Endothelial cell of coronary artery (primary cell): Measurements from ENCODE around the gene GPR143. TPM values are rescaled to one million over a fixed set of nuclear protein-coding genes. Genes with fewer than 3 reads are reported as not detected.

Experiments
- total RNA-seq: library from RNA; depleted of rRNA; stranded (reverse); fragments of >200 nt; gene quantifications from 2 replicates; pipeline ENCODE4 v1.2.3, GENCODE V29; 2014

GPR143 gene
- total RNA-seq, result 2.6 and 3.1 TPM in 2 replicates

DNA sequence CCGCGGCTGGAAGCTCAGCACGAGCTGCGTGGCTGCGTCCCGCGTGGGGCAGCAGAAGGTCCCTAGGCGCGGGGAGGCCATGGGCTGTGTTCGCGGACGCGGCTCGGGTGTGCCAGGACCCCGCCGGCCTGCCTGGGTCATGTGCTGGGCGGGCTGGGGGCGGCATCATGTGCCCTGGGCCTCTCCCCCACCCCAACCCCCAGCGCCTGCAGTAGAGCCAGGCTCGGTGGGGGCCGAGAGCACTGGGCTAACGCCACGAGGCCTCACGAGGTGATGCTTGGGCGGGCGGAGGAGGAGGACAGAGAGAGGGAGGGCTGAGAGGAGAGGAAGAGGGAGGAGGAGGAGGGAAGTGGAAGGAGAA lies at the start of gene GPR143:
TSS of gene GPR143 (minus strand) at position 111 of the 361 bp plus-strand sequence. CDS start at position 81, 30 bp downstream.

DNA sequence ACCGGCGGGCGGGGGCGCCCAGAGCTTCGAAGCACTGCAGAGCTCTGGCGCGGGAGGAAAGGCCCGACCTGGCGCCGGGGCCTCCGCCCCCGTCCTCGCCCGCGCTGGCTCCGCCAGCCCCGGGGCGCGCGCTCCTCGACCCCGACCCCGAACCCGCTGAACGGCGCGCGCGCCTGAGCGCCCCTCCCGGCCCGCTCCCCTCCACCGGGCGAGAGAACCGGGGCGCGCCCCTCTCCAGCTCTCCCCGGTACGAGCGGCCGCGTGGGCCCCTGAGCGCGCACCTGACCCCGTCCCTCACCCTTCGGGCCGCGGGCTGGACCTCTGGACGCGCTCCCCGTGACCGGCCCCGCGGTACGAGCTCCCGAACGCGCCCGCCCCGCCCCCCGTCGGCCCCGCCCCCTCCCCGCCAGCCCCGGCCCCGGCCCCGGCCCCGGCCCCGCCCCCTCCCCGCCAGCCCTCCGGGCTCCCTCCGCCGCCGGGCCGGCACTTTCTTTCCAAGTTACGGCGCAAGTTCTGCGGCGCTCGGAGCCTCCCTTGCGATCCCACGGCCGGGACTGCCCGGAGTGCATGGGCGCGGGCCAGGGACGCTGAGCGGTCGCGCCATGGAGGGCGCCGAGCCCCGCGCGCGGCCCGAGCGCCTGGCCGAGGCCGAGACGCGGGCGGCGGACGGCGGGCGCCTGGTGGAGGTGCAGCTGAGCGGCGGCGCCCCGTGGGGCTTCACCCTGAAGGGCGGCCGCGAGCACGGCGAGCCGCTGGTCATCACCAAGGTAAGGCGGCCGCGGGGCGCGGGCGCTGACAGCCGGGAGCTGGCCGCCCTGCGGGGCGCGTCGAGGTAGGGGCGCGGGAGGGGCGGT lies 20.5 kb upstream of the GPR143 start, which contains the start of gene SHROOM2:
TSS of gene SHROOM2 (plus strand) at position 486 of the 854 bp plus-strand sequence. CDS start at position 603, 117 bp downstream.

Other genes with a start within 250 kb of the GPR143 start
- gene SHROOM2, start 20.6 kb upstream of the GPR143 start, total RNA-seq, result 5.4 and 5.7 TPM in 2 replicates
- 0.09 TPM in 1 of 2 replicates, not detected in the other for gene CLDN34, start 201.5 kb upstream of the GPR143 start, total RNA-seq